ENCODE results near the gene C16orf46.
A peak's percentile ranks its signal among the peaks of the same experiment; 100 is the strongest.

Gene C16orf46

GRCh38 chr16:81076566-81077075 is 417 bp downstream of the C16orf46 start:
- DNase-seq (ENCODE audit: low spot score) = peak; percentile 93

- DNase-seq (ENCODE audit: low spot score) = no peak
Measured at GRCh38 chr16:81073560-81074330, 3.3 kb downstream of the C16orf46 start.

- no peak for DNase-seq (ENCODE audit: low spot score)
Measured at GRCh38 chr16:81071805-81072204, 5.2 kb downstream of the C16orf46 start.

GRCh38 chr16:81070979-81071378 is 6.1 kb downstream of the C16orf46 start:
- no peak for DNase-seq (ENCODE audit: low spot score)

GRCh38 chr16:81069063-81069462 is 8.0 kb downstream of the C16orf46 start:
- no peak for DNase-seq (ENCODE audit: low spot score)

- DNase-seq (ENCODE audit: low spot score) = no peak
Measured at GRCh38 chr16:81067166-81067565, 9.9 kb downstream of the C16orf46 start.

GRCh38 chr16:81066681-81067080 is 10.4 kb downstream of the C16orf46 start:
- no peak for DNase-seq (ENCODE audit: low spot score)

GRCh38 chr16:81061871-81062608 is 15.0 kb downstream of the C16orf46 start:
- DNase-seq (ENCODE audit: low spot score) = no peak

GRCh38 chr16:81061307-81061640 is 15.8 kb downstream of the C16orf46 start:
- no peak for DNase-seq (ENCODE audit: low spot score)

- DNase-seq (ENCODE audit: low spot score) = no peak
Measured at GRCh38 chr16:81060576-81061306, 16.3 kb downstream of the C16orf46 start.

- DNase-seq (ENCODE audit: low spot score) = no peak
Measured at GRCh38 chr16:81053761-81054160, 23.3 kb downstream of the C16orf46 start.

- no peak for DNase-seq (ENCODE audit: low spot score)
Measured at GRCh38 chr16:81042821-81043220, 34.2 kb downstream of the C16orf46 start.

- DNase-seq (ENCODE audit: low spot score) = no peak
Measured at GRCh38 chr16:81041696-81042095, 35.3 kb downstream of the C16orf46 start.

- DNase-seq (ENCODE audit: low spot score) = no peak
Measured at GRCh38 chr16:81040842-81041241, 36.2 kb downstream of the C16orf46 start.

GRCh38 chr16:81040131-81040530 is 36.9 kb downstream of the C16orf46 start:
- peak; percentile 29 for DNase-seq (ENCODE audit: low spot score)

GRCh38 chr16:81036751-81037350 is 40.2 kb downstream of the C16orf46 start:
- no peak for DNase-seq (ENCODE audit: low spot score)

- DNase-seq (ENCODE audit: low spot score) = no peak
Measured at GRCh38 chr16:81035975-81036750, 40.9 kb downstream of the C16orf46 start.

- DNase-seq (ENCODE audit: low spot score) = peak; percentile 84
Measured at GRCh38 chr16:81035398-81035974, 41.6 kb downstream of the C16orf46 start, which contains the start of gene ATMIN. ATMIN (plus strand) TSS chr16:81035842; CDS start chr16:81035871, 29 bp downstream.

GRCh38 chr16:81029930-81030604 is 47.0 kb downstream of the C16orf46 start:
- no peak for DNase-seq (ENCODE audit: low spot score)

GRCh38 chr16:81026429-81026828 is 50.6 kb downstream of the C16orf46 start:
- no peak for DNase-seq (ENCODE audit: low spot score)

All from SK-N-DZ (cell line).